Activated CD8-positive, alpha-beta T cell treated with anti-CD3 and anti-CD28 coated beads for 36 hours (primary cell): Measurements from ENCODE around the gene AGAP1. TPM values are rescaled to one million over a fixed set of nuclear protein-coding genes. Genes with fewer than 3 reads are reported as not detected.
"Not testable (repeated sequence)": the region's sequence is repeated elsewhere in the genome, so short reads cannot be mapped to it uniquely, and the experiment has no call there.

Source experiments
- ATAC-seq: fragments of 200-7000 bp; cut with Tn5 transposase; one replicate; pipeline ENCODE4 v1.10.0; 2021; ENCODE audit warnings: mild to moderate bottlenecking, moderate library complexity
- CTCF ChIA-PET: fragments of 350-600 bp; sonication (Branson Sonifier 250); formaldehyde crosslinking; loops from one replicate; lab custom pipeline; 2021; ENCODE audit warnings: antibody characterized with exemption; lab: Charles Lee
- POLR2A ChIA-PET: fragments of 350-600 bp; sonication (Branson Sonifier 250); formaldehyde crosslinking; loops from one replicate; lab custom pipeline; 2021; ENCODE audit warnings: antibody characterized with exemption; lab: Charles Lee
- DNase-seq: peaks from one replicate; pipeline ENCODE4 v3.0.0-alpha.2; 2020
- H3K27ac Mint-ChIP-seq: one replicate; pipeline ENCODE4 v1.8.0; 2021; ENCODE audit warnings: mild to moderate bottlenecking, mixed read lengths
- H3K27me3 Mint-ChIP-seq: one replicate; pipeline ENCODE4 v1.8.0; 2021; ENCODE audit warnings: mixed read lengths
- H3K36me3 Mint-ChIP-seq: one replicate; pipeline ENCODE4 v1.8.0; 2021; ENCODE audit warnings: low read depth, mixed read lengths
- H3K4me1 Mint-ChIP-seq: one replicate; pipeline ENCODE4 v1.8.0; 2021; ENCODE audit warnings: low read depth, mixed read lengths
- H3K4me3 Mint-ChIP-seq: one replicate; pipeline ENCODE4 v1.8.0; 2021; ENCODE audit warnings: mild to moderate bottlenecking, moderate library complexity, mixed read lengths
- H3K9me3 Mint-ChIP-seq: one replicate; pipeline ENCODE4 v1.8.0; 2021; ENCODE audit warnings: mixed read lengths
- intact Hi-C: fragments of 100-400 bp; cut with micrococcal nuclease; formaldehyde crosslinking; loops from one replicate; pipeline ENCODE4 v1.10.0; 2022
- total RNA-seq, 2 experiments: library from RNA; stranded (reverse); gene quantifications; one replicate each; pipeline ENCODE4 v1.2.3, GENCODE V29; 2021
- TF ChIP-seq, protein P1 (sequence below): fragments of 200-600 bp; IDR thresholded peaks from one replicate; pipeline ENCODE4 v1.8.0; 2022; ENCODE audit warnings: antibody characterized with exemption, mild to moderate bottlenecking

The AGAP1 gene
- total RNA-seq, 2 experiments from 2014 or later: 2.5 to 2.9 TPM

DNA sequence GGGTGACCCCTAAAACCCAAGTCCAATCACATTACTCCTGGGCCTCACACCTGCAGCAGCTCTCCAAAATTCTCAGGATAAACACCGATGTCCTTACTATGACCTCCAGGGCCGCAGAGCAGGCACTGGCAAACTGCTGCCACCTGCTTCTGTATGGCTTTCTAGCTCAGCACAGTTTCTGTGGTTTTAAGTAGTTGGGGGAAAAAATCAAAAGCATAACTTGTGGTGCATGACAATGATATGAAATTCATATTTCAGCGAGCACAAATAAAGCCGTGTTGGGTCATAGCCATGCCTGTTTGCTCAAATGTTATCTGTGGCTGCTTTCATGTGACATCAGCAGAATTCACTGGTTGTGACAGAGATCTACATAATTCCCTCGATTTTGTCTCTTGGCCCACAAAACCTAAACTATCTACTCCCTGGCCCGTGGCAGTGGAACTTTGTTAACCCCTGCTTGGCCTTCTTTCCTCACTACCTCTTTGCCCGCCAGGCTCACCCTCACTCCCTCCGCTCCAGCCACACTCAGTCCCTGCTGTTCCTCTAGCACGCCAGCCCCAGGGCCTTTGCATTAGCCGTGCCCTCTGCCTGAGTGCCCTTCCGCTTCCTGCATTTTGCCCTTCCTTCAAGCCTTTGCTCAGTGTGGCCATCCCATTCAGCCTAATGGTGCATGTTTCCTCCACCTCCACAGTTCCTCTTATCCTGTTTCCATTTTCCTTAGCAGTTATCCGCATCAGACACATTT is 108.3 kb downstream of the AGAP1 start:
- Mint-ChIP-seq H3K27ac (no peak overlapping the region), H3K4me1 (no peaks in the 10 kb centered on the region), H3K27me3 (peaks cover 2% of the 10 kb centered on the region), H3K36me3 (peaks cover 7% of the 10 kb centered on the region), H3K9me3 (peaks cover 8% of the 10 kb centered on the region), H3K4me3 (no peak overlapping the region)
- ATAC-seq: no peak
- CTCF ChIA-PET: no interaction called here
- TF ChIP-seq, protein P1, sequence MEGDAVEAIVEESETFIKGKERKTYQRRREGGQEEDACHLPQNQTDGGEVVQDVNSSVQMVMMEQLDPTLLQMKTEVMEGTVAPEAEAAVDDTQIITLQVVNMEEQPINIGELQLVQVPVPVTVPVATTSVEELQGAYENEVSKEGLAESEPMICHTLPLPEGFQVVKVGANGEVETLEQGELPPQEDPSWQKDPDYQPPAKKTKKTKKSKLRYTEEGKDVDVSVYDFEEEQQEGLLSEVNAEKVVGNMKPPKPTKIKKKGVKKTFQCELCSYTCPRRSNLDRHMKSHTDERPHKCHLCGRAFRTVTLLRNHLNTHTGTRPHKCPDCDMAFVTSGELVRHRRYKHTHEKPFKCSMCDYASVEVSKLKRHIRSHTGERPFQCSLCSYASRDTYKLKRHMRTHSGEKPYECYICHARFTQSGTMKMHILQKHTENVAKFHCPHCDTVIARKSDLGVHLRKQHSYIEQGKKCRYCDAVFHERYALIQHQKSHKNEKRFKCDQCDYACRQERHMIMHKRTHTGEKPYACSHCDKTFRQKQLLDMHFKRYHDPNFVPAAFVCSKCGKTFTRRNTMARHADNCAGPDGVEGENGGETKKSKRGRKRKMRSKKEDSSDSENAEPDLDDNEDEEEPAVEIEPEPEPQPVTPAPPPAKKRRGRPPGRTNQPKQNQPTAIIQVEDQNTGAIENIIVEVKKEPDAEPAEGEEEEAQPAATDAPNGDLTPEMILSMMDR: no peak
- DNase-seq: no peak
- POLR2A ChIA-PET: no interaction called here
- intact Hi-C loops: no loop called here

- intact Hi-C loops, ATAC-seq, H3K9me3 Mint-ChIP-seq, POLR2A ChIA-PET, H3K27me3 Mint-ChIP-seq, CTCF ChIA-PET, H3K27ac Mint-ChIP-seq, H3K36me3 Mint-ChIP-seq, H3K4me3 Mint-ChIP-seq, H3K4me1 Mint-ChIP-seq: not testable (repeated sequence)
- peak; percentile 8 for DNase-seq
These were observed 109.1 kb downstream of the AGAP1 start for GRCh38 chr2:235602971-235603370.

- Mint-ChIP-seq H3K27me3 (peaks cover 5% of the 10 kb centered on the region), H3K4me1 (no peaks in the 10 kb centered on the region), H3K4me3 (no peak overlapping the region), H3K27ac (no peak overlapping the region), H3K36me3 (peaks cover 7% of the 10 kb centered on the region), H3K9me3 (peaks cover 8% of the 10 kb centered on the region)
- no peak for DNase-seq
- no peak for ATAC-seq
- intact Hi-C loops: no loop called here
- ChIA-PET CTCF (no interaction called here), POLR2A (no interaction called here)
- TF ChIP-seq, protein P1: no peak
These were observed 109.8 kb downstream of the AGAP1 start for GRCh38 chr2:235603659-235604058.

- ChIA-PET POLR2A (no interaction called here), CTCF (no interaction called here)
- Mint-ChIP-seq H3K4me3 (no peak overlapping the region), H3K36me3 (peaks cover 7% of the 10 kb centered on the region), H3K27me3 (peaks cover 5% of the 10 kb centered on the region), H3K9me3 (peaks cover 8% of the 10 kb centered on the region), H3K4me1 (no peaks in the 10 kb centered on the region), H3K27ac (no peak overlapping the region)
- ATAC-seq (no peak), DNase-seq (peak; percentile 13)
- TF ChIP-seq, protein P1: no peak
- intact Hi-C loops: no loop called here
These were observed 111.6 kb downstream of the AGAP1 start for GRCh38 chr2:235605312-235606003.

- ATAC-seq (no peak), DNase-seq (no peak)
- POLR2A ChIA-PET: no interaction called here
- Mint-ChIP-seq H3K27me3 (peaks cover 5% of the 10 kb centered on the region), H3K4me1 (no peaks in the 10 kb centered on the region), H3K27ac (no peak overlapping the region), H3K36me3 (peaks cover 7% of the 10 kb centered on the region), H3K4me3 (no peak overlapping the region), H3K9me3 (peaks cover 8% of the 10 kb centered on the region)
- intact Hi-C loops: no loop called here
- CTCF ChIA-PET: no interaction called here
- TF ChIP-seq, protein P1: no peak
These were observed 112.3 kb downstream of the AGAP1 start for GRCh38 chr2:235606004-235606715.
